ENCODE data around the gene OTC.

The OTC gene

GRCh38 chrX:38357747-38358673, 5.6 kb downstream of the OTC start:
- DNase-seq, result no peak

- DNase-seq, result no peak
Observed at GRCh38 chrX:38363046-38363445, 10.6 kb downstream of the OTC start.

DNA sequence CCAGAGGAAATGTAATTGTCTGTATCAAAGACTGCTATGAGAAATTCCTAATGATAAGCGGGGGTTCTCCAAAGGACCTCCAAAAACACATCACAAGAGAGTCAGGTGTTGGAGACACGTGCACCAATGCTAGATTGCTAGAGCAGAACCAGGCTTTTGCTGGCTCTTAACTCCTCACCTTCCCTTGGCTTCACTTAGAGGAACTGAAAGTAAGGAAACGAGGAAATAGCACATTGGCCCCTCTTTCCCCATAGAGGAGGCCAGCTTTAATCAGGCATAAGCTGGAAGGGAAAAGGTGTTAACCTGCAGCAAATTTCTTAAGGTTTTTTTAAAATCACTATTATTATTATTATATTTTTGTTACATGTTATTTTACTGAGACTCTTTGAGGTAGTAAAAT, 13.6 kb downstream of the OTC start:
- no peak for DNase-seq

DNA sequence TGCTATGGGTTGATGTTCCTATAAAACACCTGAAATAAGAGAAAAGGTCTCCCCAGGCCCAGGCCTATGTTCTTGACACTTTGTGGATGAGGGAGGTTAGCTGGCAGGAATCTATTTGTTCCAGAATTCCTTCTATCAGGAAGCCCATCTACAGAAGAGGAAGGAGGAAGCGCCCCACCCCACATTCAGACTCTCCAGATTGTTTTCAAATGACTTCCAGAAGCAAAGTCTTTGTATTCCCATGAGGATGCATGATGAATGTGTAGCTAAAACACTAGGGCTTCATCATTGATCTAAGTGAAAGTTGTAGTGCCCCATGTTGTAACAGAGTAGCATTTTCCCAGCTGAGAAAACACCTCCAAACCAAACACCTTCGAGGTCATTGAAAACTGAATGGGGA, 16.4 kb downstream of the OTC start:
- no peak for DNase-seq

- DNase-seq, result no peak
Observed at GRCh38 chrX:38371641-38372040, 19.2 kb downstream of the OTC start.

- DNase-seq, result no peak
Observed at GRCh38 chrX:38374431-38374830, 22.0 kb downstream of the OTC start.

DNA sequence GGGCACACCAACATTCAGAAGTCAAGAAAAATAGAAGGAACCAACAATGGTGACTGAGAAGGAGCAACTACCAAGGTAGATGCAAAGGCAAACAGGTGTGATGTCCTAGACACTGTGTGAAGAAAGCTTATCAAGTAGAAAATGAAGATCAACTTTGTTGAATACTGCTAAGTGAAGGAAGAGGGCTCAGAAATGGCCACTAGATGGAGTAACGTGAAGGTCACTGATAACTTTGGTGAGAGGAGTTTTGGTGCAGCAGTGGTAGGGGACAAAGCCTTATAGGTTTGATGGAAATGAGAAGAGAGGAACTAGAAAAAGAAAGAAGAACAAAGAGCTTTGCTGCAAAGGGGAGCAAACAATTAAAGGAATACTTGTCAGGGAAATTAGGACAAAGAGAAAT, 23.5 kb downstream of the OTC start:
- no peak for DNase-seq

- no peak for DNase-seq
Observed at GRCh38 chrX:38376747-38377146, 24.3 kb downstream of the OTC start.

DNA sequence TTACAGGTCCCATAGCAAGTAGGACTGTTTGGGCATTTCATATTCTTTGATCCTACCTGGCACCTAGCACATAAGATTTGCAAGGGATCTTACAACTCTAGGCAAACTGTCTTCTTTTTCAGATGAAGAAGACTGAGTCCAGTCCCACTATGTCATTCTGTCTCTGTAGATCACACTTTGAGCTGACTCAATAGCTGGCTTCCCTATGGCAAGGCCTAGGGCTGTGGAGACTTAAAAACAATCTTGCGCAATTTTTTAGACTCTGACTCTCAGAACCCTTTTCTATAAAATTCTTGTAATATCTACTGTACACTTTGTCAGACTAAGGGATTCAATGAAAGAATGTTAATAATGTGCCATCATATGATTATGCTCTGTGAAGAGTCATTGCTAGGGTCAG, 26.7 kb downstream of the OTC start:
- DNase-seq, result no peak

- no peak for DNase-seq
Observed at GRCh38 chrX:38382663-38383062, 30.3 kb downstream of the OTC start.

- DNase-seq, result no peak
Observed at GRCh38 chrX:38400389-38400910, 48.0 kb downstream of the OTC start.

GRCh38 chrX:38402118-38402517, 49.7 kb downstream of the OTC start:
- no peak for DNase-seq

DNA sequence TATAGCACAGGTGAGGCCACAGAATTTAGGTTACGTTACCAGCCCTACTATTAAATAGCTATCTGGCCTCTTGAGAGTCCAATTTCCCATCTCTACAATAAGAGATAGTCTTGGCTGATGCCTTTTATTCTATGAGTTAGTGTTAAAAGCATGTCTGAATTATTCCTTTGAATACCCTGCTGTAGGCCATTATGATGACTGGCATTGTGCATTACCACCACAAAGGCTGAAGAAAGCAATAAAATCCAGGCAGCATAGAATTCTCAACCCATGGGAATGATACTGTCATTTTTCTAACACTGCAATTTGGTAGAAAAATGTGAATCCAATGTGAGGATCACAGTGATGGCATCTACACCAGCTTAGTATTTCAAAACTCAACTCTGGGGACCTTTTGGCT, 51.4 kb downstream of the OTC start:
- no peak for DNase-seq

DNA sequence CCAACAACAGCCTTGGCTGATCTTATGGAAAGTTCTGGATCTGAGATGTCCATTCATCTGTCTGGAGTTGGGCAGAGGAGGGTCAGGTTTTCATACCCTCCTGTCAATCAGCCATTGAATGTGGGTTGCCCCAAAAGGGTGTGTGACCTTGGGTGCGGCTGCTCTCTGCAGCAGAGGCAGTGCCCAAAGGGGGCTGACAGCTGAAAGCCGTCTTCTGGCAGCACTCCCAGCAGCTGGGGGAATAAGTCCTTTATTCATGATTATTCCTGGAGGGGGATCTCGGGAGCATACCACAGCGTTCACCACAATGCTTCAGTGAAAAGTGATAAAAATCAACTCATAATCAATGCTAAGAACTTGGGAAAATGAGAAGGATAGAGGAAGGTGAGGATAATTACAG, 54.7 kb downstream of the OTC start:
- no peak for DNase-seq

- DNase-seq, result no peak
Observed at GRCh38 chrX:38409289-38409688, 56.9 kb downstream of the OTC start.

DNA sequence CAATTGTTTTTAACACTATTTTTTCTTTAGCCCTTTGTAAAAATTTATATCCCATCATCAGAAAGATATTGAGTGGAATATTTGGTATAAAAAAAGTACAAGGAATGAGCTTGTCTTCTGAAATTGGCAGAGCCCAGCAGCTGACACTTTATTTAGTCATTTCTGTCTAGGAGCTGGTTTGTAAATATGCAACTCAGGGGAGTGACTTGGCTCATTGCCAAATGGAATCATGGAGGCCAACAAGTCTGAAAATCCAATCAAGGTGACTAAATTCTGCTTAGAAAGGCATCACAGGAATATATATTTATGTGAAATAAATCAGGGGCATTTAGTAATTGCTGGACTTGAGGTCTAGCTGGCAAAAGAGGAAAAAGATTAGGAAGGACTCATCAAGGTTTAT, 74.4 kb downstream of the OTC start:
- no peak for DNase-seq

DNA sequence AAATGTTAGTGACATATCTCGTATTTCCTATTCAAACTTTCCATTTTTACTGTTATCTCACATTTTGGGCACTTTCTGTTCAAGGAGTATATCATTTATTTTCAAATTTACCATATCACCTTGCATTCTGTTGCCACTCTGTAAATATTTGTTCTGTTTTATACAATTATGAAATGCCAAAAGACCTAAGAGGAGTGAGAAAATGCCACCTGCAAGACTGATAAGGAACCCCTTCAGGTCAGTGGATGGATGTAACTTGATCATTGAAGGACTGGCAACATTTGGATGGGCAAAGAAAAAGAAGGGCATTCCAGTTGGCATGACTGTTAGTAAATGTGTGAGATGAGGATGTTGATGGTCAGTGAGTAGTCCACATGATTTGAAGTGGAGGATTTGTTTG, 79.1 kb downstream of the OTC start:
- no peak for DNase-seq

GRCh38 chrX:38435130-38435529, 82.7 kb downstream of the OTC start:
- no peak for DNase-seq

DNA sequence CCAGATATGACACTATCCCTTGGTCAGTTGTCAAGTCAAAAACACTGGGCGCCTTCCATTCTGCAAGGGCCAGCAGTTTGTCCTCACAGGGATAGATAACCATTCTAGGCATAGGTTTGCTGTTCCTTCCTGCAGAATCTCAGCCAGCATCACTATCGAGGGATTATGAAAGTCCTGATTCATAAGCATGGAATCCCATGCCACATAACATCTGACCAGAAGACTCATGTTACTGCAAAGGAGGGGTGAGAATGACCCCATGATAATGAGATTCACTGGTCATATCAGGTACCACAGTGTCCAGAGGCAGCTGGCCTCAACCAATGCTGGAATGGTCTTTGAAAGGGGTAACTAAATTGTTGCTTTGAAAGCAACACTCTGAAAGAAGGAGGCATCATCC, 84.7 kb downstream of the OTC start:
- no peak for DNase-seq

DNA sequence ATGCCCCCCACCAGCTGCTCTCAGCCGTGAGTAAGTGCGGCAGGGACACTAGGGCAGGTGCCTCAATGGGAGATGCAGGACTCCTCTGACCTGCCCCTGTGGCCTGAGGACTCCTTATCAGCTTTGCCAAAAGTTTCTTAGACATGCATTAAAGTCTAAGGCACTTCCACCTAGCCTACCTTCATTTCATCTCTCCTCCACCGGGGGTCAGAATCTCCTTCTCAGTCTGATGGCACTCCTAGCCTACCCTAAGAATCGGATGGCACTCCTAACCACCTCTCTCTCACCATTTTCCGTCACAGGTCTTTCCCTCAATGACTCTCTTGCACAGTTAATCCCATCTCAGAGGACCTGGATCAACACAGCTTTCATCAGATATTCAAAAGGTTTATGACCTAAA, 85.9 kb downstream of the OTC start:
- no peak for DNase-seq

DNA sequence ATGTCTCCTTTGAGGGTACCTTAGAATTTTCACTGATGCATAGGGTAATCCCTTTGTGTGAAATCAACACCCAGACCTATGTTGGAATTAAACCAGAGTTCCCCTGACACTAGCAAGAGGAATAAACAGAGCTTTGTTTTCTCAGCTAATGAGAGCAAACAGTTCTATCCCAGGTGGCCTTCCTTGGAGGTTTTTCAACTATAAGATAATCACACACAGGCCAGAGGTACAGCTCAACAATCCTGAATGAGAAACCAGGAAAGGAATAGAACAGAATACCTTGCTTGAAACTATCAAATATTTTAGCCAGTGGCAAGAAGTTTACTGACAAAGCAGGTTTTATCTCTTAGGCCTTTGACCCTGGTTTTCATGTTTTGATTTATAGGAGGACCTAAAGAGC, 100.2 kb downstream of the OTC start:
- no peak for DNase-seq

DNA sequence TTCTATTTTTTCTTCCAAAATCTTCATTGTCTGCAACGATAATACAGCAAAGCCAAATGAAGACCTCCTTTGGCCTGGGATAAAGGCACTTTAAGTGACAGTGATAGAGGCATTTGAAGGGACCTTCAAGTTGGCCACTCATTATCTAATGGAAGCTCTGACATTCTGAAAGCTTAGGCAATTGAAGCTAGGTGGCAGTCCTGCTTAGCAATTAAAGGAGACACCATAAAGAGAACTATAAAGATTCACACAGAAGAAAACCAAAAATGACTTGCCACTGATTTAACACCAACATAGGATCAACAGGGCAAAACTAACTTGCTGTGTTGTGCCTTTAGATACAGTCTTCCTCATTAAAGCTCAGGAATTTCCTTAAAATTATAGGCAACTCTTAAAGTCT, 105.7 kb downstream of the OTC start:
- DNase-seq, result no peak

- DNase-seq, result no peak
Observed at GRCh38 chrX:38462257-38462656, 109.9 kb downstream of the OTC start.

DNA sequence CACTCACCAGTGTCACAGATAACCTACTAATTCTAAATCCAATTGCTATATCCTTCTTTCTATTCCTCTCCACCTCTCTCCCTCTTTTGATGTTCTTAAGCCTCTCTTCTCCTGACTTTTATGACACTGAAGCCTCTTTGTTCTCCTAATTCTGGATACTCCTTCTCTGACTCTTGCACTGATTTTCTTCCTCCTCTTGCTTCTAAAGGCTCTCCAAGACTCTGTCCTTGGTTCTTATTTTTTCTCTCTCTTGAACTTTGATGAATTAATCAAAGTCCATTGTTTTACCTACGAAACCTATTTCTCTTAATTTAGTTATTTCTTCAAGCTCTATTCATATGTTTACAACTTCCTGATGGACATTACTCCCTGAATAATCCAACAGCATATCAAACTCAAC, 113.3 kb downstream of the OTC start:
- no peak for DNase-seq

Data from T-helper 1 cell (primary cell).